Thoracic aorta (tissue), 2 donors: ENCODE measurements around the gene PHC3. TPM values are rescaled to one million over a fixed set of nuclear protein-coding genes. Genes with fewer than 3 reads are reported as not detected.

ENCODE experiments used
- ATAC-seq: fragments of 150-250 bp; one replicate; pipeline ENCODE4 v1.8.0; 2017; ENCODE audit warnings: low read depth; ENCODE audit not compliant: insufficient number of reproducible peaks, low FRiP score
- DNase-seq: peaks from one replicate; pipeline ENCODE4 v3.0.0-alpha.2; 2020; ENCODE audit warnings: low spot score
- H3K27ac ChIP-seq, 2 donors: fragments of 200-600 bp; sonication (generic); 1 replicate in 1 of 2; 2 replicates in 1 of 2; pipeline ENCODE4 v1.5.1; 2016; ENCODE audit warnings: mild to moderate bottlenecking in 2 of 2, moderate library complexity in 2 of 2
- H3K27me3 ChIP-seq: fragments of 200-600 bp; sonication (generic); replicated peaks from 2 replicates; pipeline ENCODE4 v1.6.0; 2016; ENCODE audit warnings: mild to moderate bottlenecking; ENCODE audit not compliant: insufficient read depth
- H3K36me3 ChIP-seq: fragments of 200-600 bp; sonication (generic); one replicate; pipeline ENCODE4 v1.5.1; 2016
- H3K4me1 ChIP-seq, 2 donors: fragments of 200-600 bp; sonication (generic); 1 replicate in 1 of 2; 2 replicates in 1 of 2; pipeline versions ENCODE4 v1.5.1 to v1.6.0; 2016; ENCODE audit warnings: low read depth in 2 of 2, mild to moderate bottlenecking in 1 of 2; ENCODE audit not compliant: control insufficient read depth in 1 of 2
- H3K4me3 ChIP-seq: fragments of 200-600 bp; sonication (generic); 2 replicates; pipeline ENCODE4 v1.5.1; 2016; ENCODE audit warnings: mild to moderate bottlenecking
- H3K9me3 ChIP-seq: fragments of 200-600 bp; sonication (generic); 2 replicates; pipeline ENCODE4 v1.5.1; 2016
- total RNA-seq, 2 donors: library from RNA; depleted of rRNA; stranded (reverse); fragments of >200 nt; gene quantifications; one replicate each; pipeline versions ENCODE4 v1.1.0 to v1.2.3, GENCODE V29; 2016
- TF ChIP-seq, protein P1 (sequence below): fragments of 200-600 bp; sonication (generic); IDR thresholded peaks from one replicate; pipeline ENCODE4 v1.5.1; 2019; ENCODE audit warnings: antibody characterized with exemption

PHC3 gene
- total RNA-seq, 2 donors from 2014 or later, result 78.0 to 123 TPM

DNA sequence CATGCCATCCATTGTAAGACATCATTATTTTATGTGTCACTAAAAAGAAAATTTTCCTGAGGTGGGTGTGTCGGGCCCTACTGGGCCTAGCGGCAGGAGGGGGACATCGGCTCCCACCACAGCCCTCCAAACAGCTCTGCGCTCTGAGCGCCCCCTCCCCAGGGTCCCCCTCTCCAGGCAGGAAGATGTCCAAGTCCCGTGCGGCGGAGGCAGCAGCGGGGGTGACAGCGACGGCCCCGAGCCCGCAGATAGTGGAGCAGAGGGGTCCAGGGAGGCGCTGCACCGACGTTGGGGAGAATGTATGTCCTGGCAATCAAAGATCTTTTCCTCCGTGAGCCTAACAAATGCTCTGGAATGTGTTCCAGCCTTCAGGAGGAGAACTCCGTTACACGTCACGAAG lies 119.5 kb downstream of the PHC3 start:
- TF ChIP-seq, protein P1, sequence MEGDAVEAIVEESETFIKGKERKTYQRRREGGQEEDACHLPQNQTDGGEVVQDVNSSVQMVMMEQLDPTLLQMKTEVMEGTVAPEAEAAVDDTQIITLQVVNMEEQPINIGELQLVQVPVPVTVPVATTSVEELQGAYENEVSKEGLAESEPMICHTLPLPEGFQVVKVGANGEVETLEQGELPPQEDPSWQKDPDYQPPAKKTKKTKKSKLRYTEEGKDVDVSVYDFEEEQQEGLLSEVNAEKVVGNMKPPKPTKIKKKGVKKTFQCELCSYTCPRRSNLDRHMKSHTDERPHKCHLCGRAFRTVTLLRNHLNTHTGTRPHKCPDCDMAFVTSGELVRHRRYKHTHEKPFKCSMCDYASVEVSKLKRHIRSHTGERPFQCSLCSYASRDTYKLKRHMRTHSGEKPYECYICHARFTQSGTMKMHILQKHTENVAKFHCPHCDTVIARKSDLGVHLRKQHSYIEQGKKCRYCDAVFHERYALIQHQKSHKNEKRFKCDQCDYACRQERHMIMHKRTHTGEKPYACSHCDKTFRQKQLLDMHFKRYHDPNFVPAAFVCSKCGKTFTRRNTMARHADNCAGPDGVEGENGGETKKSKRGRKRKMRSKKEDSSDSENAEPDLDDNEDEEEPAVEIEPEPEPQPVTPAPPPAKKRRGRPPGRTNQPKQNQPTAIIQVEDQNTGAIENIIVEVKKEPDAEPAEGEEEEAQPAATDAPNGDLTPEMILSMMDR, result no peak
- DNase-seq, result no peak
- H3K4me1 ChIP-seq, result no peaks in the 10 kb centered on the region
- ATAC-seq, result no peak
- H3K27ac ChIP-seq, result no peak overlapping the region
- H3K36me3 ChIP-seq, result no peaks in the 10 kb centered on the region
- no peaks in the 10 kb centered on the region for H3K9me3 ChIP-seq
- no peak overlapping the region for H3K4me3 ChIP-seq
- H3K27me3 ChIP-seq, result no peaks in the 10 kb centered on the region

DNA sequence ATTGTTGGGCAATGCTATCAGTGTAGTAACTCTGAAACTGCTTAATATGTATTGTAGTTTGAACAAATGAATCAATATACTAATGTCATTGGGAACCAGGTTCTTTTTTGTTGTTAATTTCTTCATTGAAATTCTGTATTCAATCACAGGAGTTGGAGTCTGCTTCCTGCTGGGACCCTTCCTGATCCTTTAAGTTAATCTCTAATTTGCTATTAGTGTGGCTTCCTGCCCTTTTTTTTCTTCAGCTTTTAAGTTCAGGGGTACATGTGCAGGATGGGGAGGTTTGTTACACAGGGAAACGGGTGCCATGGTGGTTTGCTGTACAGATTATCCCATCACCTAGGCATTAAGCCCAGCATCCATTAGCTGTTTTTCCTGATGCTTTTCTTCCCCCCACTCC lies 122.1 kb downstream of the PHC3 start:
- Histone ChIP-seq H3K4me3 (no peak overlapping the region), H3K27ac (no peak overlapping the region), H3K27me3 (no peaks in the 10 kb centered on the region), H3K36me3 (no peaks in the 10 kb centered on the region), H3K4me1 (no peaks in the 10 kb centered on the region), H3K9me3 (no peaks in the 10 kb centered on the region)
- TF ChIP-seq, protein P1, result no peak
- DNase-seq (no peak), ATAC-seq (no peak)

DNA sequence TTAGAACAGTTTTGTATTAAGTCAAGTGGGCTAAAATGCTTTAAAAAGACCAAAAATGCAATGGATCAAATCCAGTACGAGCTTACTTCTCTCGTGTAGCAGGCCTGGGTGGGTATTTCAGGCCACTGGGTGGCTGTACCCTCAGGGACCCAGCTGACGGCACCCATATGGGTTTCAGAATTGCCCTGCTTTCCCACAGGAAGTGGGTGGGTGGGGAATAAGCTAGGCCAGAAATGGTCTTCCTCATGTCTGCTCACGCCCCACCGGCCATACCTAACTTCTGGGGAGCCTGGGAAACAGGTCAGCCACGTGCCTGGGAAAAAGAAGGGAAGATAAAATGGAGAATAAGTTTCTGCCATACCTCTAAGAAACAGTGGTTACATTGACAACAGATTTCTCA lies 123.4 kb downstream of the PHC3 start:
- Histone ChIP-seq H3K9me3 (no peaks in the 10 kb centered on the region), H3K4me1 (no peaks in the 10 kb centered on the region), H3K4me3 (no peak overlapping the region), H3K36me3 (no peaks in the 10 kb centered on the region), H3K27ac (no peak overlapping the region), H3K27me3 (no peaks in the 10 kb centered on the region)
- DNase-seq (no peak), ATAC-seq (no peak)
- TF ChIP-seq, protein P1, result no peak

DNA sequence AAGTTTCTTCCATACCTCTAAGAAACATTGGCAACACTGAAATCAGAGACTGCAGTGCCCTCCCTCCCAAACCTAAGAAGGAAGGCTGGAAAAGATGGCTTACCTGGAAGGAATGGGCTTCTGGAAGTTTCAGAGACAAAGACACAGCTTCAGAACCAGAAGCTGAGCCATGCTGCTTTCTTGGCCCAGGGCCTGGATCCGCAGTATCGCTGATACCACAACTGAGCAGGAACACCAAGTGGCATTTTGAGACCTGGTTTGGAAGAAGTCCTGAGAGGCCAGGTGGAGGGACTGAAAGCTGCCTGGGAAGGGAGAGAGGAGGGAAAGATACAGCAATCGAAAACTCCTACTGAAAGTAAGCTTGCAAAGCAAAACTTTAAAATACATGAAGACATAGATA lies 124.0 kb downstream of the PHC3 start:
- Histone ChIP-seq H3K27ac (no peak overlapping the region), H3K36me3 (no peaks in the 10 kb centered on the region), H3K27me3 (no peaks in the 10 kb centered on the region), H3K9me3 (no peaks in the 10 kb centered on the region), H3K4me3 (no peak overlapping the region), H3K4me1 (no peaks in the 10 kb centered on the region)
- TF ChIP-seq, protein P1, result no peak
- no peak for DNase-seq
- ATAC-seq, result no peak

DNA sequence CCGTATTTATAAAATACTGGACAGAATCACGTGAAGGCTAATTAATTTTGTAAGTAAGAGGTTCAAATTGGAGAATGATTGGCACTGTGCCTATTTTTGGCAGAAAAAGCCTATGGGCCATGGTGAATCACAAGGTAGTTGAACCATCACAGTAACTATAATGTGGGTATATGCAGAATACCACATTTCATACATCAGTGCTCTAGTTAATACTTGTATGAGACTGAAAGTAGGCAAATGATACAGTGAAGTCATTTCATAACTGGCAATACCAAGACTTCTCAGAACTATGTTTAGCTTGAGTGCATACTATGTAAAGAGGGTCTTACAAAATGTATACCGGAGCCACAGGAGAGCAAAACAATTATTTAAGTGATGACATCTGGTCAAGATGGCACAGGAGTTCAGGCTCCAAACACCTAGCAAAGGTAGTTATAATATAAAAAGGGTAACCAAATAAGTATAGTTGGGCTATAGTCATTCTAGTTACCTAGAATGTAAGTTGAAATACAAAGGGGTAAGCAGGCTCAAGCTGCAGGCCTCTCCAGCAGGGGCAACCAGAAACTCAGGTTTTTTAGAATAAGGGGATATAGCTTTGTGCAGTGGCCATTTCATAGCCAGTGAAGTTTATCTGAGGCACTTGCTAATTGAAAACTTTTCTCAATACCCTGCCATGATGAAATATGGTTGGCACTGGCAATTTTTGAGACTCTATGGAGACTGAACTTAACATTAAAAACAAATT lies 124.7 kb downstream of the PHC3 start:
- H3K4me3 ChIP-seq, result no peak overlapping the region
- TF ChIP-seq, protein P1, result no peak
- H3K27ac ChIP-seq, result no peak overlapping the region
- no peaks in the 10 kb centered on the region for H3K4me1 ChIP-seq
- no peak for ATAC-seq
- no peak for DNase-seq
- H3K9me3 ChIP-seq, result no peaks in the 10 kb centered on the region
- H3K36me3 ChIP-seq, result no peaks in the 10 kb centered on the region
- H3K27me3 ChIP-seq, result no peaks in the 10 kb centered on the region
